ENCODE results near the gene MYNN.

Gene MYNN

GRCh38 chr3:169836078-169836941, 63.1 kb downstream of the MYNN start:
- no peak for DNase-seq

- DNase-seq = no peak
Measured at GRCh38 chr3:169836942-169837275, 63.7 kb downstream of the MYNN start.

DNA sequence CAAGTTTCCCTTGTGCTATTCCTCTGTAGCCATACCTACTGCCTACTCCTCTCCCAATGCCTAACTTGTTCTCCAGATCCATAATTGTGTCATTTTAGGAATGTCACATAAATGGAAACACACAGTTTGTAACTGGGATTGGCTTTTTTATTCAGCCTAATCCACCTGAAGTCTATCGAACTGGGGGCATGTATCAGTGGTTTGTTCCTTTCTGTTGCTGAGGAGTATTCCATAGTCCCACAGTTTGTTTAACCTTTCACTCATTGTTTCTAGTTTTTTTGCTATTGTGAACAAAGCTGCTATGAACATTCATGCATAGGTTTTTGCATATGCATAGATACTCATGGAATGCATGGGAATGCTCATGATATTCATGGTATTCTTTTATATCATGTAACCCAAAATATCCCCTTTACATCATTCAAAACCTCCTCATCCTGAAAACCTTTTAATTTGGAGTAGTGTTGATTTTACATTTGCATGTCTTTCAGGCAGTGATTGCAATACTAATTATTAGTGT, 65.4 kb downstream of the MYNN start:
- DNase-seq = no peak

All from CD4-positive, alpha-beta T cell treated with Interleukin-4 for 4 hours (primary cell).